ENCODE results near the gene LCE2D. TPM values are rescaled to one million over a fixed set of nuclear protein-coding genes. Genes with fewer than 3 reads are reported as not detected.

LCE2D gene
- total and polyA plus RNA-seq, 2 of the 4 experiments (the other 2 are of a cell fraction): not detected

DNA sequence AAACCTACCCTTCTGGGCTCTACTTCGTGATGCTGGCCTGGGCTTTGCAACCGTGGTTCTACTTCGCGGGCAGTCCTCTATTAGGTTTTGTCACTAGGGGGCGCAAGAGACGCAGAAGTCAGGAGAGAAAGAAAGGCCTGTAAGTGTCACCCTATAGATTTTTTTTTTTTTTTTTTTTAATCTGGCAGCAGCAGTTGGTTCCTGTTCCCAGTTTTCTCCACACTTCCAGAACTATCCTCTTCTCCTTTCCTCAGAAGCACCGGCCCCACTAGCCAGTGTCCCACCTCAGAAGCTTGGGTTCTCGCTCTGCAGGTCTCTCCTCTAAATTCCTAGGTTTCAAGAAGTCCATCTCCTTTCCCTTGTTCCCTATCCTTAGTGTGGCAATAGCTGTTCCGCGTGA, 9.1 kb upstream of the LCE2D start:
- BruUV-seq (replicated peaks): no TSS peak
- no peak overlapping the region for H3K27ac ChIP-seq (ENCODE audit: insufficient read depth, low read length)
- no peak overlapping the region for H2AFZ ChIP-seq (replicated peaks; ENCODE audit: low read length, poor library complexity)
- dilution Hi-C loops (cut with HindIII; ENCODE audit: low sequenced_read_pairs, unreplicated experiment): no loop called here
- ATAC-seq (ENCODE audit: low read depth) (peak; percentile 67), DNase-seq (peak; percentile 33)
- no peak overlapping the region for H3K4me2 ChIP-seq (ENCODE audit: low read depth, low read length)
- H3K4me3 ChIP-seq (ENCODE audit: insufficient read depth, low read depth, low read length): no peak overlapping the region
- no peak overlapping the region for H2AK5ac ChIP-seq (ENCODE audit: low read depth, low read length)
- no peak overlapping the region for H4K91ac ChIP-seq (ENCODE audit: insufficient read depth, low read depth, low read length)
- no peaks in the 10 kb centered on the region for H3K79me1 ChIP-seq (ENCODE audit: low read depth in 1 of 2, low read length in 2 of 2)
- no peak overlapping the region for H2BK15ac ChIP-seq (ENCODE audit: low read depth, low read length)
- ChIA-PET POLR2A (ENCODE audit: unreplicated experiment) (no interaction called here), CTCF (interaction anchor here (0.6 to 0.9 kb wide), 5 partner anchors 8 to 573 kb away, joined by 3 to 7 read pairs (median 4); partner anchors contain the start of gene LCE2D)
- H4K5ac ChIP-seq (ENCODE audit: low read depth, low read length): no peak overlapping the region
- no peak overlapping the region for H3K23ac ChIP-seq (ENCODE audit: low read depth, low read length)
- H3K9me3 ChIP-seq (ENCODE audit: control insufficient read depth, insufficient read depth, low read length): no peaks in the 10 kb centered on the region
- no peak overlapping the region for H4K8ac ChIP-seq (ENCODE audit: low read depth in 2 of 2, low read length in 2 of 2)
- H2AK9ac ChIP-seq (replicated peaks; ENCODE audit: low read depth, low read length, poor library complexity): no peak overlapping the region
- no peaks in the 10 kb centered on the region for H3K27me3 ChIP-seq (ENCODE audit: control insufficient read depth, insufficient read depth, low read length)
- no peak overlapping the region for H3K56ac ChIP-seq (ENCODE audit: extremely low read depth, insufficient read depth, low read length)
- H3K14ac ChIP-seq (replicated peaks; ENCODE audit: low read depth, low read length): no peak overlapping the region
- no peak overlapping the region for H2BK5ac ChIP-seq (ENCODE audit: low read depth, low read length, poor library complexity, severe bottlenecking)
- intact Hi-C loops (cut with micrococcal nuclease): loop anchor here (2.0 kb wide), 1 partner anchor 569 kb away; no protein-coding TSS in a partner anchor
- H3K18ac ChIP-seq (ENCODE audit: low read depth, low read length): no peak overlapping the region
- in situ Hi-C loops (cut with MboI; ENCODE audit: low sequenced_read_pairs): loop anchor here (25.0 kb wide), 1 partner anchor 558 kb away; the partner anchor contains the start of genes LELP1 and PRR9
- H3K9me1 ChIP-seq (ENCODE audit: insufficient read depth, low read length): no peaks in the 10 kb centered on the region
- TF ChIP-seq, protein P1, sequence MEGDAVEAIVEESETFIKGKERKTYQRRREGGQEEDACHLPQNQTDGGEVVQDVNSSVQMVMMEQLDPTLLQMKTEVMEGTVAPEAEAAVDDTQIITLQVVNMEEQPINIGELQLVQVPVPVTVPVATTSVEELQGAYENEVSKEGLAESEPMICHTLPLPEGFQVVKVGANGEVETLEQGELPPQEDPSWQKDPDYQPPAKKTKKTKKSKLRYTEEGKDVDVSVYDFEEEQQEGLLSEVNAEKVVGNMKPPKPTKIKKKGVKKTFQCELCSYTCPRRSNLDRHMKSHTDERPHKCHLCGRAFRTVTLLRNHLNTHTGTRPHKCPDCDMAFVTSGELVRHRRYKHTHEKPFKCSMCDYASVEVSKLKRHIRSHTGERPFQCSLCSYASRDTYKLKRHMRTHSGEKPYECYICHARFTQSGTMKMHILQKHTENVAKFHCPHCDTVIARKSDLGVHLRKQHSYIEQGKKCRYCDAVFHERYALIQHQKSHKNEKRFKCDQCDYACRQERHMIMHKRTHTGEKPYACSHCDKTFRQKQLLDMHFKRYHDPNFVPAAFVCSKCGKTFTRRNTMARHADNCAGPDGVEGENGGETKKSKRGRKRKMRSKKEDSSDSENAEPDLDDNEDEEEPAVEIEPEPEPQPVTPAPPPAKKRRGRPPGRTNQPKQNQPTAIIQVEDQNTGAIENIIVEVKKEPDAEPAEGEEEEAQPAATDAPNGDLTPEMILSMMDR (conservative IDR thresholded peaks at IDR 0.05; ENCODE audit: low read depth, low read length): peak; percentile 74
- no peak for TF ChIP-seq MXI1 (IDR thresholded peaks at IDR 0.05; ENCODE audit: borderline replicate concordance, low read depth, low read length)
- TF ChIP-seq SMC3 (IDR thresholded peaks at IDR 0.05; ENCODE audit: low read depth, low read length): peak; percentile 63
- TF ChIP-seq, protein P2, sequence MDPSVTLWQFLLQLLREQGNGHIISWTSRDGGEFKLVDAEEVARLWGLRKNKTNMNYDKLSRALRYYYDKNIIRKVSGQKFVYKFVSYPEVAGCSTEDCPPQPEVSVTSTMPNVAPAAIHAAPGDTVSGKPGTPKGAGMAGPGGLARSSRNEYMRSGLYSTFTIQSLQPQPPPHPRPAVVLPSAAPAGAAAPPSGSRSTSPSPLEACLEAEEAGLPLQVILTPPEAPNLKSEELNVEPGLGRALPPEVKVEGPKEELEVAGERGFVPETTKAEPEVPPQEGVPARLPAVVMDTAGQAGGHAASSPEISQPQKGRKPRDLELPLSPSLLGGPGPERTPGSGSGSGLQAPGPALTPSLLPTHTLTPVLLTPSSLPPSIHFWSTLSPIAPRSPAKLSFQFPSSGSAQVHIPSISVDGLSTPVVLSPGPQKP (IDR thresholded peaks at IDR 0.05; ENCODE audit: borderline replicate concordance, low read depth, low read length): no peak
- peak; percentile 66 for TF ChIP-seq RAD21 (IDR thresholded peaks at IDR 0.05; ENCODE audit: low read length)
- no peak overlapping the region for H2BK20ac ChIP-seq (ENCODE audit: low read depth, low read length)
- no peaks in the 10 kb centered on the region for H3K4me1 ChIP-seq (ENCODE audit: control insufficient read depth, insufficient read depth, low read length)
- no CpG with 5 or more reads among the region's 10 CpGs for WGBS, 2 experiments (ENCODE audit: extremely low coverage in 2 of 2, insufficient read length in 1 of 2)
- H3K9ac ChIP-seq (ENCODE audit: low read depth, low read length): no peak overlapping the region
- no peak overlapping the region for H3K4ac ChIP-seq (ENCODE audit: low read depth, low read length)
- no peak overlapping the region for H2BK120ac ChIP-seq (ENCODE audit: low read depth, low read length)
- no peaks in the 10 kb centered on the region for H3K36me3 ChIP-seq (ENCODE audit: control insufficient read depth, insufficient read depth, low read length)
- no peaks in the 10 kb centered on the region for H4K20me1 ChIP-seq (ENCODE audit: insufficient read depth, low read length)
